Uterus (tissue), 4 donors: ENCODE results near the gene DNAJC27. TPM values are rescaled to one million over a fixed set of nuclear protein-coding genes. Genes with fewer than 3 reads are reported as not detected.
A peak's percentile ranks its signal among the peaks of the same experiment; 100 is the strongest.

Experiments used
- DNase-seq, 2 donors: peaks; one replicate each; pipeline ENCODE4 v3.0.0-alpha.2; 2019 to 2020
- H3K27ac ChIP-seq, 2 donors: fragments of 200-600 bp; sonication (generic); 1 replicate in 1 of 2; 2 replicates in 1 of 2; pipeline ENCODE4 v1.5.1; 2016 to 2018
- H3K27me3 ChIP-seq, 2 donors: fragments of 200-600 bp; sonication (generic); one replicate each; pipeline ENCODE4 v1.5.1; 2018 to 2019; ENCODE audit warnings: control low read depth in 1 of 2
- H3K36me3 ChIP-seq, 2 donors: fragments of 200-600 bp; sonication (generic); one replicate each; pipeline ENCODE4 v1.5.1; 2019; ENCODE audit warnings: control low read depth in 1 of 2
- H3K4me1 ChIP-seq, 2 donors: fragments of 200-600 bp; sonication (generic); one replicate each; pipeline ENCODE4 v1.5.1; 2018 to 2019; ENCODE audit warnings: control low read depth in 1 of 2
- H3K4me3 ChIP-seq, 2 donors: fragments of 200-600 bp; sonication (generic); 1 replicate in 1 of 2; 2 replicates in 1 of 2; pipeline ENCODE4 v1.5.1; 2018 to 2019; ENCODE audit warnings: mild to moderate bottlenecking in 1 of 2
- H3K9me3 ChIP-seq, 2 donors: fragments of 200-600 bp; sonication (generic); one replicate each; pipeline ENCODE4 v1.5.1; 2019; ENCODE audit warnings: control low read depth in 1 of 2
- POLR2A ChIP-seq, 2 donors: fragments of 450-650 bp; IDR thresholded peaks; one replicate each; pipeline ENCODE4 v1.6.1; 2016; ENCODE audit warnings: antibody characterized with exemption in 2 of 2, mild to moderate bottlenecking in 1 of 2, moderate library complexity in 1 of 2
- intact Hi-C: fragments of 100-400 bp; cut with DNase I; formaldehyde crosslinking; loops from one replicate; pipeline ENCODE4 v1.15.1; 2023; ENCODE audit warnings: low total_unique reads
- total RNA-seq, 4 donors: library from RNA; depleted of rRNA in 3 of 4; stranded (reverse); fragments of >200 nt in 3 of 4; gene quantifications; one replicate each; pipeline versions ENCODE4 v1.1.0 to v1.2.4, GENCODE V29; 2014 to 2023
- TF ChIP-seq, protein P1 (sequence below), 4 experiments: fragments of 200-600 bp in 2 of 4; fragments of 450-650 bp in 2 of 4; sonication (generic) in 2 of 4; IDR thresholded peaks; one replicate each; pipeline ENCODE4 v1.5.1; 2016 to 2019; ENCODE audit warnings: antibody characterized with exemption in 4 of 4, mild to moderate bottlenecking in 2 of 4, moderate library complexity in 1 of 4
- donor health status: DM: yes; HTN: yes; CAD: no.

Gene DNAJC27
- total RNA-seq, 4 donors from 2014 or later = 3.1 to 15.3 (median 7.8) TPM

DNA sequence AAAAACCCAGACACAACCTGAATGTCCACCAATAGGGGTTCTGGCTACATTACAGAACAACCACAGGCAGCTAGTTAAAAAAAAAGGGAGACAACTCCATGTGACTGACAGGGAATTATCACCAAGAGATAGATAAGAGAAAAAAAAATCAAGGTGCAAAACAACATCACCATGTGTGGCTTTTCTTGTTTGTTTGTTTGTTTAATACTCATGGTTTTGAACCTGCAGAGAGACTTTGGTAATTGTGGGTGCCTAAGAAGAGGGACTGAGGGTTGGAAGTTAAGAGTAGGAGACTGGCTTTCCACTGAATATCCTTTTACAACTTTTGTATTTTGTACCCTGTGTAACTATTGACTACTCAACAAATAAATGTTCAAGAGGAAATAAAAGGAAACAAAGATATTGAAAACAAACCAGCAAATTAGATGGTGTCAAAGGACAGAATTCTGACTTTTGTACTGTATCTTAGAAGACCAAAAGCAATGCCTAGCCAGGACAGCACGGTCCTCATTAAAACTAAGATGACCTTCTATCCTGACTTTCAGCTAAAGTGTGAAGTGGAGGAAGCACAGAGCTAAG lies 22.5 kb upstream of the DNAJC27 start:
- no peak for DNase-seq
- intact Hi-C loops = no loop called here
- Histone ChIP-seq H3K9me3 (no peaks in the 10 kb centered on the region), H3K36me3 (no peaks in the 10 kb centered on the region), H3K27me3 (no peaks in the 10 kb centered on the region), H3K4me3 (no peak overlapping the region), H3K4me1 (no peaks in the 10 kb centered on the region), H3K27ac (no peak overlapping the region)
- TF ChIP-seq, protein P1, sequence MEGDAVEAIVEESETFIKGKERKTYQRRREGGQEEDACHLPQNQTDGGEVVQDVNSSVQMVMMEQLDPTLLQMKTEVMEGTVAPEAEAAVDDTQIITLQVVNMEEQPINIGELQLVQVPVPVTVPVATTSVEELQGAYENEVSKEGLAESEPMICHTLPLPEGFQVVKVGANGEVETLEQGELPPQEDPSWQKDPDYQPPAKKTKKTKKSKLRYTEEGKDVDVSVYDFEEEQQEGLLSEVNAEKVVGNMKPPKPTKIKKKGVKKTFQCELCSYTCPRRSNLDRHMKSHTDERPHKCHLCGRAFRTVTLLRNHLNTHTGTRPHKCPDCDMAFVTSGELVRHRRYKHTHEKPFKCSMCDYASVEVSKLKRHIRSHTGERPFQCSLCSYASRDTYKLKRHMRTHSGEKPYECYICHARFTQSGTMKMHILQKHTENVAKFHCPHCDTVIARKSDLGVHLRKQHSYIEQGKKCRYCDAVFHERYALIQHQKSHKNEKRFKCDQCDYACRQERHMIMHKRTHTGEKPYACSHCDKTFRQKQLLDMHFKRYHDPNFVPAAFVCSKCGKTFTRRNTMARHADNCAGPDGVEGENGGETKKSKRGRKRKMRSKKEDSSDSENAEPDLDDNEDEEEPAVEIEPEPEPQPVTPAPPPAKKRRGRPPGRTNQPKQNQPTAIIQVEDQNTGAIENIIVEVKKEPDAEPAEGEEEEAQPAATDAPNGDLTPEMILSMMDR (IDR thresholded peaks at IDR 0.05) = no peak
- no peak for TF ChIP-seq POLR2A (IDR thresholded peaks at IDR 0.05)

DNA sequence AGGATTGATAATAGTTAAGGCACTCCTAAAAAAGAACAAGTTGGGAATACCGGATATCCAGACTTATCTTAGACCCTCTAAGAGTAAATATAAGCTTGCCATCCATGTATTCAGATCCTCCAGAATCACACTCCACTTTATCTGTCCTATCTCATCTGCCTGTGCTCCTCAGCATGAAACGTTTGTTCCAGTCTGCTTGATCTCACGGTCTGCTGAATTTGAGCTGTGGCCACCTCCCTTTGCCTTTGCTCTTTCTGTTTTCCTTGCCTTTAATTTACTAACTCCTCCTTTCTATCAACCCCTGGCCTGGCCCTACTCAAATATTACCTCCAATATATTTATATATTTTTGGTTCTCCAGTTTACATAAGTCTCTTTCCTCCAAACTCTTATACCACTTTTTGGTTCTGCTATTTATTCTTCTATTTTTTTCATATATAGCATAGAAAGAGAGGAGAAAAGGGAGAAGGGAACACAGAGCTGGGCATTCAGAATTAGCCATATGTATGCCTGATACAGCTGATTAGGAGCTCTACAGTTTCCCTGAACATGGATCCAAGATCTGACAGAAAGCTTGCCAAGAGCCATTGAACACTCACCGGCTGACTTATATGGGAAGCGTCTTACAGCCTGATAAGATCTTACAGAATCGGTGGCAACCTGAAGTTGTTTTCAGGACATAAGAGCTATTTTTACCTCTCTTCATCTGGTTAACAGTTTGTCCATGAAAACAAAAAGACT lies 21.8 kb upstream of the DNAJC27 start:
- no peaks in the 10 kb centered on the region for H3K36me3 ChIP-seq
- H3K4me1 ChIP-seq = no peaks in the 10 kb centered on the region
- H3K4me3 ChIP-seq = no peak overlapping the region
- no peak for DNase-seq
- intact Hi-C loops = no loop called here
- H3K27me3 ChIP-seq = no peaks in the 10 kb centered on the region
- TF ChIP-seq, protein P1 (IDR thresholded peaks at IDR 0.05) = no peak
- no peak for TF ChIP-seq POLR2A (IDR thresholded peaks at IDR 0.05)
- H3K27ac ChIP-seq = no peak overlapping the region
- H3K9me3 ChIP-seq = no peaks in the 10 kb centered on the region

DNA sequence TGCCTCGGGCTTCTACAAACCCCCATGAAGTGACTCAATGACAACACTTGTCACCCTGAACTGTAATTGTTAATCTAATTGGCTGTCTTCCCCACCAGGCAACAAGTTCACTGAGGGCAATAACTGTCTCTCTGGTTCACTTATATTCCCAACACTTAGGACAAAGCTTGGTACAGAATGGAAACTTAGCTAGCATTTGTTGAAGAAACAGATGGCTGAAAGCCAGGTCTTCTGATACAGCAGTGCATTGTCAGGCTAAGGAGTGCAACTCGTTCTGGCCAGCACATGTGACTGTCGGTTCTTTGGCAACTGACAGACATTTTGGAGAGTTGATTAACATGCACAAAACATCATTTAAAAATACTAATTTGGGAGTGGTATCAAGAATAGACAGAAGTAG lies 14.6 kb upstream of the DNAJC27 start:
- H3K9me3 ChIP-seq = no peaks in the 10 kb centered on the region
- intact Hi-C loops = no loop called here
- TF ChIP-seq, protein P1 (IDR thresholded peaks at IDR 0.05) = no peak
- TF ChIP-seq POLR2A (IDR thresholded peaks at IDR 0.05) = no peak
- H3K4me1 ChIP-seq = no peaks in the 10 kb centered on the region
- H3K36me3 ChIP-seq = no peaks in the 10 kb centered on the region
- DNase-seq = no peak
- no peak overlapping the region for H3K4me3 ChIP-seq
- no peak overlapping the region for H3K27ac ChIP-seq
- H3K27me3 ChIP-seq = no peaks in the 10 kb centered on the region

DNA sequence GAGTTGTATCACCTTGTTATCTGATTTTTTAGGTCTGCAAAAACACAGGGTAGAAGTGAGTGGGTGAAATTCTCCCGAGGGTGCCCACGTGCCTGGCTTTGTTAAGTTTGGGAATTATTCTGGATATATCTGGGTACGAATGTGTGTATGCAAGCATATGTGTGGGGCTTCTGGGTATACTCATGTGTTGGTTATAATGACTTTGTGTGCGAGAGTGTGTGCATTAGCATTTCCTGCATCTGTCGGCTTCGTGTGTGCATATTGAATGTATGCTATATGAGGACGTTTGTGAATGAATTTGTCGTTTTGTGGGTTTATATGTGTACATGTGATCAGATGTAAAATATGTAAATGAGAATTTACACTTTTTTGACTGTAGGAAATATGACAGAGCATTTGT lies 13.8 kb upstream of the DNAJC27 start:
- H3K27me3 ChIP-seq = no peaks in the 10 kb centered on the region
- H3K36me3 ChIP-seq = no peaks in the 10 kb centered on the region
- no peak for TF ChIP-seq POLR2A (IDR thresholded peaks at IDR 0.05)
- TF ChIP-seq, protein P1 (IDR thresholded peaks at IDR 0.05) = no peak
- intact Hi-C loops = no loop called here
- no peak overlapping the region for H3K4me3 ChIP-seq
- no peak overlapping the region for H3K27ac ChIP-seq
- H3K4me1 ChIP-seq = no peaks in the 10 kb centered on the region
- DNase-seq = no peak
- no peaks in the 10 kb centered on the region for H3K9me3 ChIP-seq

DNA sequence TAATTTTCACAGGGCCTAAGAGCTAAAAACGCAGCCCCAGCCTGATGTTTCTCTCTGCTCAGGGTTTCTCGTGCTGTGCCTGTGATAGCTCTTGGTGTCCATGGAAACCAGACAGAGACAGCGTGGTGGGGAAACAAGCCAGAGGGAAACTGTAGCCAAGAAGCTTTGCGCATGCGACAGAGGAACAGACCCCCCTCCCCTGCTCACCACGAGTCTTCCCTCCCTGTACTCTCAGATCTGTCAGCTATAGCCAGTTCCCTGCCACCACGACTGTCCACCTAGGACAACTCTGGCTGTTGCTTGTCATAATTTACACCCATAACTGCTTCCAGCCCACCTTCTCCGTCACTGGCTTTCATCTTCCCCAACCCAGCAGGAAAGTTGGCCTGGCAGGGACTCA lies 13.2 kb upstream of the DNAJC27 start:
- intact Hi-C loops = no loop called here
- Histone ChIP-seq H3K36me3 (no peaks in the 10 kb centered on the region), H3K9me3 (no peaks in the 10 kb centered on the region), H3K4me1 (no peaks in the 10 kb centered on the region), H3K27ac (no peak overlapping the region), H3K4me3 (no peak overlapping the region), H3K27me3 (no peaks in the 10 kb centered on the region)
- DNase-seq = peak; percentile 32 to 64
- TF ChIP-seq POLR2A (IDR thresholded peaks at IDR 0.05) = no peak
- TF ChIP-seq, protein P1 (IDR thresholded peaks at IDR 0.05) = no peak
